HG02970 (cell line): ENCODE results near the gene DDA1.
A peak's percentile ranks its signal among the peaks of the same experiment; 100 is the strongest.
"Not testable (repeated sequence)": the region's sequence is repeated elsewhere in the genome, so short reads cannot be mapped to it uniquely, and the experiment has no call there.

Experiments
- ATAC-seq: cut with Tn5 transposase; IDR thresholded peaks from one replicate; pipeline ENCODE4 v1.9.1; 2021; ENCODE audit warnings: mild to moderate bottlenecking, moderate library complexity, moderate number of reproducible peaks; ENCODE audit not compliant: unreplicated experiment, low FRiP score

Gene DDA1

DNA sequence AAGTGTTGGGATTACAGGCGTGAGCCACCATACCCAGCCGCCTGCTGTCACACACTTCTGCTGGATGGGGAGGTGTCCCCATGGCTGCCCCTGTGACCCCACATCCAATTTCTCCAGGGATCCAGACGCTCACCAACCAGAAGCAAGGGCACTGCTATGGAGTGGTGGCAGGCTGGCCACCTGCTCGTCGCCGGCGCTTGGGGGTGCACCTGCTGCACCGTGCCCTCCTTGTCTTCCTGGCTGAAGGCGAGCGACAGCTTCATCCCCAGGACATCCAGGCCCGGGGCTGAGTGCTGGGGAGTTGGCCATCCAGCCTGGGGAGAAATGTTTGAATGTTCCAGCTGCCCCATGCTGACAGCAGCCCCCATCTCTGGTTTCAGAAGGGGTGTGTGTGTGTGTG, 23.1 kb upstream of the DDA1 start:
- no peak for ATAC-seq

DNA sequence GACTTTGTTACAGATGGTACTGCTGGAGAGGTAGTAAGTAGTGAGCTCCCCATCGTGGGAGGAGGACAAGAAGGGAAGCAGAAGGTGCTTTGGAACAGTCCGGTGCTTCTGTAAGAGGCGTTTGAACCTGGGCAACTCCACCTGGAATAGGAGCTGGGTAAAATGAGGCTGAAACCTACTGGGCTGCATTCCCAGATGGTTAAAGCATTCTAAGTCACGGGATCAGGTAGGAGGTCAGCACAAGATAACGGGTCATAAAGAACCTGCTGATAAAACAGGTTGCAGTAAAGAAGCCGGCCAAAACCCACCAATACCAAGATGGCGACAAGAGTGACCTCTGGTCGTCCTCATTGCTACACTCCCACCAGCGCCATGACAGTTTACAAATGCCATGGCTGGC, 22.6 kb upstream of the DDA1 start:
- no peak for ATAC-seq

DNA sequence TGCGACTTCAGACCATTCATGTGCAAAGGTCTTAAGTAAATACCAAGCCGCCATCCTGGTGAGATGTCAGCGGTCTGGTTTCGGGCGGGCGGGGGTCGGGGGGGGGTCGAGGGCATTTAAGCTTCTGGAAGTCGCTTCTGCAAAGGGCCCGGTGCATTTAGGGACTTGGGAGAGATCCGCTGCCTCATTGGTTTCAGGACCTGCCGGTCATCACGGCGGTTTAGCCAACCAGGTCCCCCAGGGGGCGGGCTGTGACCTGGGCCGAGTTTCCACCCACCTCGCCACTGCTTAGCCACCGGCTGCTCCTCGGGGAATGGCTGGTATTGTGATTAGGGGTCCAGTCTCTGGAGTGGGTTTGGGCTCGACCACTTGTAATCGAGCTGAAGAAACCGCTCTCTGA, 19.9 kb upstream of the DDA1 start:
- ATAC-seq = no peak

DNA sequence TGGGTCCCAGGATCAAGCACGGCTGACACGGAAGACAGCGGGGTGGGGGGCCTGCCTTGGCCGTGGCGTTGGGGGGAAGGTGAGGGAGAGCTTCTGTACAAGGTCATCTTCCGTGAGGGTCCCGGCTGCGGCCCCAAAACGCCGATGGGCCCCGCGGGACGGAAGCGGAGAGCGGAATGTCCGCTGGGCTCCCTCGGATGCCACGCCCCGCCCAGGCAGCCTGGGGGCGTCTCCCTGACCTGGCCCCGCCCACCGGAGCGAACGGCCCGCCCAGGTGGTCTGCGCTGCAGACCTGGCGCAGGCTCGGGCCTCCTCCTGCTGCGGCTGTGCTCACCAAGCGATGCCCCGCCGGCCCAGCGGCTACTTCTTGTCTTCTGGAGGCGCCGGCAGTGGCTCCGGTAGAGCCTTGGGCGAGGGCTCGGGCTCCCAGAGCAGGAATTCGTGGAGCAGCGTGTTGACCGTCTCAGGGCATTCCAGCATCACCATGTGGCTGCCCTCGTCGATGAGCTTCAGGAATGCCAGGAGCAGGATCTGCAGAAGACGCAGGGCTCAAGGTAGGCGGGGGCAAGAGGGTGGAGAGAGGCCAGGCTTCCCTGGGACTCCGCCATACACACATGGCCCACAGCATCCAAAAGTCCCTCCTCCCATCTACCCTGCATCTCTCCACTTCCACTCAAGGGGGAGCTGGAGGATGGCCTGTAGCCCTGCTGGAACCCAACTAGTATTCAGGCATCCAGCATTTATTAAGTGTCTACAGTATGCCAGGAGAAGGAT, 16.9 kb upstream of the DDA1 start:
- ATAC-seq = peak; percentile 71

DNA sequence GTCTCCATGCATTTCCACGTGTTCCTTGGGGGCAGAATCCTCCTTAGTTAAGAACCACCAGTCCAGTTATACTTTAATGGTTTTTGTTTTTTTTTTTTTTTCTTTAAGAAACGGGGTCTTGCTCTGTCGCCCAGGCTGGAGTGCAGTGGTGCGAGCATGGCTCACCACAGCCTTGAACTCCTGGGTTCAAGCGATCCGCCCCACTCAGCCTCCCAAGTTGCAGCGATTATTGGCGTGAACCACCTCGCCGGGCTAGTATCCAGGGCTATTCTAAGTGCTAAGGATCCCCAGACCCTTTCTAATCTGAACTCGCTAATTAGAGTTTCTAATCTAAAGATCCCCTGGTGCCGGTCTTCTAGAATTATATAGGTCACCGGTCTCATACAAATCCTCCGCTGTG, 15.8 kb upstream of the DDA1 start:
- ATAC-seq = no peak

DNA sequence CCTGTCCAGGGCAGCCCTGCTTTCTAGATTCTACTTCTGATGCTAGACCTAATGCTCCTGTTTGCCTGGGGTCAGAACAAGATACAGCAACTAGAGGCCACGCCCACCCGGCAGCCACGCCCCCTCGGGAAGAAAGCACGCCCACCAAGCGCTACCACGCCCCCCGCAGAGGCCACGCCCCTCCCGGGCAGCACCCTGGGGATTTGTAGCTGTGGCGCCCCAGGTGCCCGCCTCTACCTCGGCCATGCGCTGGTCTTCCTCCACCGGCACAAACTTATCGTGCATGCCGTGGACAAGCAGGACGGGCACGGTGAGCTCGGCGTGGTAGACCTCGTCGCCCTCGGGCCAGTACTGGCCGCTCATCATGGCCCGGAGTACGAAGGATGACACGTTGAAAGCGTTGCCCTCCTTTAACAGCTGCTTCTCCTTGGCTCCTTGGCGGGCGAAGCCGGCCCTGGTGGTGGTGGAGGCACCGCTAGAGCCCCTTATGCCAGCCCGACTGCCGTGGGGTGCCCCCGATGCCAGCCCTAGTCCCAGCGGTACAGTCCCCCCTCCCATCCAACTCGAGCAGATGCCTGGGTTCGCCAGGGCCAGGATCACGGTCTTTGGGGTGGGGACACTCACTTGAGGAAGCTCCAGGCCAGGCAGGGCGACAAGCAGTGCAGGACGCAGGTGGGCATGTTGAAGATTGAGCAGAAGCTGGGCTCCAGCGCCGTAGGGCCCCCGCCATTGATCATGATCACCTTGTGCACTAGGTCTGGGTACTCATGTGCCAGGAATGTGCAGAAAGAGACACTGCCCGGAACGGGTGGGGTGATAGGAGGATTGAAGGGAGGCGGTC, 15.1 kb upstream of the DDA1 start:
- no peak for ATAC-seq

DNA sequence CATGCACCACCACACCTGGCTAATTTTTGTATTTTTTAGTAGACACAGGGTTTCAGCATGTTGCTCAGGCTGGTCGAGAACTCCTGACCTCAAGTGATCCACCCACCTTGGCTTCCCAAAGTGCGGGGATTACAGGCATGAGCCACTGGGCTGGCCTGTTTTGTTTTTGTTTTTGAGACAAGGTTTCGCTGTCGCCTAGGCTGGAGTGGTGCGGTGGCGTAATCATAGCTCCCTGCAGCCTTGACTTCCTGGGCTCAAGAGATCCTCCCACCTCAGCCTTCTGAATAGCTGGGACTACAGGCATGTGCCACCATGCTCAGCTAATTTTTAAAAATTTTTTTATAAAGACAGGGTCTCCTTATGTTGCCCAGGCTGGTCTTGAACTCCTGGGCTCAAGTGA, 13.8 kb upstream of the DDA1 start:
- ATAC-seq = not testable (repeated sequence)

DNA sequence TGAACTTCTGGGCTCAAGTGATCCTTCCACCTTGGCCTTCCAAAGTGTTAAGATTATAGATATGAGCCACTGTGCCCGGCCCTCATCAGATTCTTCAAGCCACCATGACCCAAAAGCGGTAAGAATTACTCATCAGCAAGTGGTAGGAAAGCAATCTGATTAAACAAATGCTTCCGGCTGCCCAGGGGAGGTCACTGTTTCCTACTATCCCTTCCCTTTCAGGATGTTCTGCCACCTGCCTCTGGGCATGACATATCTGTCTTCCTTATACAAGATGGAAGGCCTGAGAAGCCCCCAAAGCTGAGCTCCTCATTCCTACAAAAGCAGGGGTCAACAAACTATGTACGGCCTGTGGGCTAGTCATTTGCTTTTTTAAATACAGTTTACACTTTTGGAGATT, 13.1 kb upstream of the DDA1 start:
- no peak for ATAC-seq

DNA sequence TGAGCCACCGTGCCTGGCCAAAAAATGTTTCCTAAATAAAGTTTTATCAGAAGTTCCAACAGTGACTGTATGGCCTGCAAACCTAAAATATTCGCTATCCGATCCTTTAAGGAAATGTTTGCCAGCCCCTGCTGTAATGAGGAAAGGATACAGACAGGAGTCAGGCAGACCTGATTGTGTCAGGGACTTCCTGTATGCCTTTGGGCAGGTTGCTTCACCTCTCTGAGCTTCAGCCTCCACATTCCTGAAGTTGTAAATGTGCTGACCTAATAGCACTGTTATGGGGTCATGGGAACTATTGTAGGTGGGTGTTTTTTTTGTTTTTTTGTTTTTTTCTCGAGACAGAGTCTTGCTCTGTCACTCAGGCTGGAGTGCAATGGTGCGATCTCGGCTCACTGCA, 12.4 kb upstream of the DDA1 start:
- ATAC-seq = no peak

DNA sequence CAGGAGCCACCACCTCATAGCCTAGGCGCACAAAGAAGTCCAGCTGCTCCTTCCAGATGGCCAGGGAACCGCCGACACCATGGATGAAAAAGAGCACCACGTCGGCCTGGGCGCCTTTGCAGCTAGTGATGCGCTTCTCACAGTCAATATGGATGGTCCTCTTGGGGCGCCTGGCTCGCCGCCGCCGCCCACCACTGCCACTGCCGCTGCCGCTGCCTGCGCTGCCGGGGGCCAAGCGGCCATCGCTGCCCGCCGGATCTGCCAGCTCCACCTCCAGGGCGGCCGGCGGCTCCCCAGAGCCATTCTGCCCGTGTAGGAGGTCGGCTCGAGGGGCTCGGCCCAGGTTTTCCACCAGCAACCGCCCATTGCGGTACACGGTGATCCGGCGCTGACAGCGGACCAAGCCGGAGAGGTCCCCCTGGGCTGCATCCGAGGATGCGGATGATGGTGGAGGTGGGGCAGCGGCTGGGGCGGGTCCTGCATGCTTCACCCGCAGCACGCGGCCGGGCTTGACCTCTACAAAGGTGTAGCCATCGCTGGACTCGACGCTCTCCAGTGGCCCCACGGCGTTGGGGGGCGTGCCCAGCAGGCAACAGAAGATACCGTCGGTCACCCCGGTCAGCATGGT, 8.3 kb upstream of the DDA1 start:
- no peak for ATAC-seq

DNA sequence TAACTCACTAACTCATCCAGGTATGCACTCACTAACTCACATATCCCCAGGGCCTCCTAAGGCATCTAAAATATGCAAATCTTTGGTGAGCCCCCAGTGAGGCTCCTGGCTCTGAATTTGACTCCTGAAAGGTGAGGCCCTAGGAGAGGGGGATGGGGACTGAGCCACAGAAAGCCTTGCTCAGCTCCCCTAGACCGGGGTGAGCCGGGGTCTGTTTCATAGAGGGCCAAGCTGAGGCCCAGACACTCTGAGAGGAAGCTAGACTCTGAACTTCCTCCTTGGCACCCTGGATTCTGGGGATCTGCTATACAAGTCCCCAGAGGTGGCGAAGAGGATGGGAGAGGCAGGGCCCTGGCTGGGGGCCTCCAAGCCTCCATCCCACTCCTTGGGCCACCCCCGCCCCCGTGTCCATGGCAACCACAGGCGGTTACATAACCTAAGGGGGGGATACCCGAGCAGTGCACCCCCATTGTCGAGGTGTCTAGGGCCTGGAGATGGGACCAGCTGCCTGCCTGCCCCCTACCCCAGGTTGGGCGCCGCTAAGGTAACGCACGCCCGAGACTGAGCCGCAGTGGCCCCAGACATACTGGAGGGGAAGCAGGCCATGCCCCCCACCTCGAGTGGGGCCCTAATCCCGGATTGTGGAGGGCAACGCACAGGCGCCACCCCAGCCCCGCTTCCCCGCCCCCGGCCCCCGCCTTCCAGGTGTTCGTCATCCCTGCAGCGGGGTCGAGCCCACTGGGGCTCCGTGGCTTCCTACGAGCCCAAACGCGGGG, 6.8 kb upstream of the DDA1 start:
- ATAC-seq = no peak

DNA sequence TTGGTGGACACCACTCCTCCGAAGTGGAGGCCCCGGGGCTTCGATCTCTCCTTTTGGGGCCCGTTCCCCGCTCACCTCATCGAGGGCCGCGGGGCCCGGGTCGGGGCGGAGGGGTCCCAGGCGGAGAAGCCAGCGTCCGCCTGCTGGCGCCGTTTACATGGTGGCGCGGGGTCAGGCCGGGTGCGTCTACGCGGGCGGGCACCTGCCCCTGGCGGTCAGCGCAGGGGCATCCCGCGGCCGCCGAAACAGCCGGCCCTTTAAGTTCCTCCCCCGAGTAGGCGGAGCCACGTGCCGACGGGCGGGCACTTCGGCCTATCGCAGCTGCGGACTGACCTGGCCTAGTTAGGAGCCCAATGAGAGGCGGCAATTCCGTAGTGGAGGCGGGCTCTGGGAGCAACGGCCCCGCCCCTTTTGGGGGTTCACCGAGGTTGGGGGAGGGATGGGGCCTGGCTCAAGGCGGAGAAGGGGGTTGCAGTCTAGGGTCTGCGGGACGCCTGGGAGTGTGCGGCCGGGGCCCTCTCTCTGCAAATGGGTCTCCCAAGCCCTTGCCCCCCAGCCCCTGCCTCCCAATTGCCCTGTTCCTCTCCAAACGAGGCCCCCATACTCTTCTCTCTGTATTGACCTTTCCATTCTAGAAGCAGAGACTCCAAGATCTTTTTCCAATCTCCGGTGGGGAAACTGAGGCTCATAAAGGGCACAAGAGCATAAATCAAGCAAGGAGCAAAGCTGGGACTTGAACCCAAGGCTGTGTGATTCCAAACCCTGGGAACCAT, 6.0 kb upstream of the DDA1 start, which contains the start of gene ABHD8:
Gene ABHD8 (minus strand): TSS at position 259 of the 773 bp plus-strand sequence. CDS start 1,809 bp downstream, outside the sequence.
- ATAC-seq = peak; percentile 44

DNA sequence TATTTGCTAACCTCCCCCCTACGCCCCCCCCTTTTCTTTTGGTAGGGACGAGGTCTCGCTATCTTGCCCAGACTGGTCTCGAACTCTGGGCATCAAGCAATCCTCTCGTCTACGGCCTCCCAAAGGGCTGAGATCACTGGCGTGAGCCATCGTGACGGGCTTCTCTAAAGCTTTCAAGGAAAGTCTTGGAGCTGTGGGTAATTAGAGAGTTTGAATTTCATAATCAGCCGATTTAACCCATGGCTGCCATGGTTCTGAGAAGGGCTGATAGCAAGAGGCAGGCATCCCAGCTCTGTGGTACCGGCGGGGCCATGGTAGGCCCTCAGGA, 5.5 kb upstream of the DDA1 start:
- ATAC-seq = no peak

DNA sequence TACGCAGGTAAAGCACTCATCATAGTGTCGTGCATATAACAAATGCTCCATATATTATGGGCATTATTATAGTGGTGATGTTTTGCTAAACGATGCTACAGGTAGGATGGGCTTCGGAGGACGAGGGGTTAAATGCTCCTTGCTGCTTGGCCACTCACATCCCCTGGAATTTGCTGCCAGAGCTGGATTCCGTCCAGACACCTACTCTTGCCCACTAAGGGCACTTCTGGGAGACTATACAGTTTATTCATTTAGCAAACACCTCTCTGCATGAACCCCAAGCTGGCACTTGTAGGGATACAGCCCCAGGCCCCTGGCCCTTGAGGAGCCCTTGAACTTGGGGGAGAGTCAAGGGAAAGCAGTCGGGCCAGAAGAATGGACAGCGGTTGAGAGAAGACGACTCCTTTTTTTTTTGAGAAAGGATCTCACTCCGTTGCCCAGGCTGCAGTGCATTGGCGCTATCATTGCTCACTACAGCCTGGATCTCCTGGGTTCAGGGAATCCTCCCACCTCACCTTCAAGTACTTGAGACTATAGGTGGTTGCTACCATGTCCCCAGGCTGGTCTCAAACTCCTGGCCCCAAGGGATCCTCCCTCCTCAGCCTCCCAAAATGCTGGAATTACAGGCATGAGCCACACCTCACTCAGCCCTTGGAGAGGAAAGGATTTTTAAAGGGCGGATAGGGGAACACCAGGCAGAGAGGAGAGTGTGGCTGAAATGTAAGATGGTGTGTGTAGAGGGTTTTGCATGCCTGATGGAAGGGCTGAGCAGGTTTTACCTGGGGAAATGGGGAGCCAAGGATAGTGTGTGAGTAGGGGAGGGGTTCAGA, 4.8 kb upstream of the DDA1 start:
- no peak for ATAC-seq

DNA sequence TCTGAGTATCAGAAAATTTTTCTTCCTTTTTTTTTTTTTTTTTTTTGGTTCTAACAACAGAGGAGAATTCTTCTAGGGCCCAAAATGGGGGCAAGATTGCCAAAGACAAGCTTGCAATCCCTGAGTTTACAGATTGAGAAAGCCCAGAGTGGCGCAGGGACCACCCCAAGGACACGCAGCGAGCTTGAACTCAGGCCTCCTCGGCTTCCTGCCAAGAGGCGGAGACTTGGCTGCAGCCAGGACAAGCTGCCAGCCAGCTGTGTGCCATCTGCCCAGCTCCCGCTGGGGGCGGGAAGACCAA, 4.2 kb upstream of the DDA1 start:
- no peak for ATAC-seq

DNA sequence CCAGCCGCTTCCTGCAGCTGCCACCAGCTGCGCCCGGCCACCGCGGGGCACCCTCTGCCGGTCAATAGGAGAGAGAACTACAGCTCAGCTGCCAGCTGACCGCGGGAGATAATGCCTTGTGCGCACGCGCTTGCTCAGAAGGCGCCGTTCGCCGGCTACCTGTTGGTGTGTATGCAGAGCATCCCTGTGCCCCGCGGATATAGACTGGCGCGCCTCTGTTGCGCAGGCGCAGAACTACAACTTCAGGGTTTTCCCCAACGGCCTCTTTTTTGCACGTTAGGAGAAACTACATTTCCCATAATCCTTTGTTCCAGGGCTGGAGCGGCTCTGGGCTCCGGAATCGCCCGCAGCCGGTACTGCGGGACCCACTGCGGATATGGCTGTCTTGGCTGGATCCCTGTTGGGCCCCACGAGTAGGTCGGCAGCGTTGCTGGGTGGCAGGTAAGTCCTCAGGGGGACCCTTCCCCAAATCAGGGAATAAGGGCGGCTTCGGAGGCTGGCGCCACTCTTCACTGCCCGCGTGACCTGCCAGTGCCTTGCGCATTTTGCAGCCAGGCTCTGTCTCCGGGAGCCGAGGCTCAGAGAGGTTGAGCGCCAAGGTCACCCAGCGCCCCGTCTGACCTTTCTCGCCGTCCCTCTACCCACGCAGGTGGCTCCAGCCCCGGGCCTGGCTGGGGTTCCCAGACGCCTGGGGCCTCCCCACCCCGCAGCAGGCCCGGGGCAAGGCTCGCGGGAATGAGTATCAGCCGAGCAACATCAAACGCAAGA, 3.7 kb upstream of the DDA1 start, which contains the start of gene MRPL34:
Gene MRPL34 (plus strand): TSS at position 356 of the 768 bp plus-strand sequence. CDS start 21 bp downstream, at position 377.
- peak; percentile 76 for ATAC-seq

DNA sequence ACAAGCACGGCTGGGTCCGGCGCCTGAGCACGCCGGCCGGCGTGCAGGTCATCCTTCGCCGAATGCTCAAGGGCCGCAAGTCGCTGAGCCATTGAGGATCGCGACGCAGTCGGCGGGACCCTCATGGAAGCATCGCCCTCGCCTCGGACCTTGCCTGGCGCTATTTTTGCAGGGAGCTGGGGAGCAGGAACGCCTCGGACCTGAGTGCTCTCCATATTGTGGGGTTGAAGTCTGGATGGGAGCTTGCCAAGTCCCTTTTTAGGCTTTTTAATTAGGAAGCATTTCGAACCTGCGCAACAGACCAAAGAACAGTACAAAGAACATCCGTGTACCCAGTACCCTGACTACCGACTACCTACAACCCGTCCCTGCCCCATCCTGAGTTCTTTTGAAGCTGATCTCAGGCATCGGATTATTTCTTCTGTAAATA, 3.1 kb upstream of the DDA1 start:
- no peak for ATAC-seq

DNA sequence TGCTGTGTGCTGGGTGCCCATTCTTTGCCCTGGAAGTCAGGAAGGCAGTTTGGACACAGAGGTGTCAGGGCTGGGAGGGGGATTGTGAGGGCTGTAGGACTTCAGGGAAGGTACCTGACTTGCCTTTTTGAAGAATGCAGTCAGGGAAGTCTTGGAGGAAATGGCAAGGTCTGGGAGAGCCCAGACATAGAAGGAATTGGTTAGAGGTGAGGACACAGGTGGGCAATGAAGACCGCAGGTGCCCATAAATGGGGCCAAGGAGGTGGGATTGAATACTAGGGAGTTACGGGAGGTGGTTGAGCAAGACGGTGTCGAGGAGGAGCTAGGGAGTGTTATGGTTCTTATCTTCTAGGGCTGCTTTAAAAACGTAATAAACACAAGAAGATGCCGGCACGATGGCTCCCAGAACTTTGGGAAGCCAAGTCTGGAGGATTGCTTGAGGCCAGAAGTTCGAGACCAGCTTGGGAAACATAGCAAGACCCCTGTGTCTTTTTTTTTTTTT, 1.4 kb upstream of the DDA1 start:
- ATAC-seq = no peak
